RPMI8226 (cell line): ENCODE measurements around the gene CCSER1.
"Not testable (repeated sequence)": the region's sequence is repeated elsewhere in the genome, so short reads cannot be mapped to it uniquely, and the experiment has no call there.

ENCODE experiments used
- DNase-seq: peaks from one replicate; pipeline ENCODE4 v3.0.0-alpha.2; 2015

The CCSER1 gene

DNA sequence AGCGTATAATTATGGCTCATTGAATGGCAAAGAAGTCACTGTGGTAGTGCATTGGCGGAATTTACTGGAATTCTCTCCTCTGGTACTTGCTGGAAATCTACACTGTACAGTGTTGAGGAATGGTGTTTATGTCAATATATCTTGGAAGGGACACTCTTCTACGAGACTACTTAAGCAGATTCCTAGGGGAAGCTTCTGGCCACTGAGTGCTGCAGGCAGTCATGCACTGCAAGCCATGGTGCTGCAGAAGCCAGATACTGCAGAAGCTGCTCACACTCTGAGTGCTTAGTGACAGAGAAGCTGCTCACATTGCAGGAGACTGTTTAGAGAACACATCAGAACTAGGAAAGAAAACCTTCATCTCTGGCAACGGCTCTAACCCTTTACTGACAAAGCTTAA lies 725.0 kb downstream of the CCSER1 start:
- no peak for DNase-seq

- no peak for DNase-seq
Observed at GRCh38 chr4:90855111-90855510, 727.9 kb downstream of the CCSER1 start.

GRCh38 chr4:90857081-90857820 lies 730.1 kb downstream of the CCSER1 start:
- no peak for DNase-seq

DNA sequence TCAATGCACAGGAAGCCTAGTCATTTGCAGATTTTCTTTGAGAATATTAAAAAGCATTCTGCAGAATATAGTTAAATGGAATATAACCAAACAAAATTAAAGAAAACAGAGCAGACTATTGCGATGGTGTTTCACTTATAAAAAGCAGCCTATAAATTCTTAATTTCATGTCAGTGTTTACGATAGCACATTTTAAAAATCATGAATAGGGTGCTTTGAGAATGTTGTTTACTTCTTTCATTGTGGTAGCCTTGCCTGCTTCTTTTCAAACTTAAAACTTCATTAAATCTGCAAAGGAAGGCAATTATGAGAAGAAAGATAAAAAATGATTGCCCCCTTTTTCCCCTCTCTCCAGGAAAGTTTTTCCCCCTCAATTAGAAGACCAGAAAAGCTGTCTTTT lies 748.6 kb downstream of the CCSER1 start:
- DNase-seq = no peak

DNA sequence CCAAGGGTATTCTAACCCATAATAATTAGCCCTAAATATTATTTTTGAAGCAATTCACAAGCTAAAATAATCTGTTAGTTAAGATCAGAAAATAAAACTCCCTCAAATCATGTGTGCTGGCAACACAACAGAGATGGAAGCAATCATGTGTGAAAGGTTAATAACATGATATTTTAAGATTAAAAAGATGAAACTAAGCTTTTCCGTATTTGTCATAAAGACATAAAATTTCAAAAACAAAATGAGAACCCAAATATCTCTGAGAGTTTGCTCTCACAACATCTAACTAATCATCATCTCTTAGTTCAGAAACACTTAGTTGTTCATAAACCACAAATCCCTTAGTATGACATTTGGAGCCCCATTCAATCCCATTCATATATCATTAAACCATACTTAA lies 749.1 kb downstream of the CCSER1 start:
- no peak for DNase-seq

DNA sequence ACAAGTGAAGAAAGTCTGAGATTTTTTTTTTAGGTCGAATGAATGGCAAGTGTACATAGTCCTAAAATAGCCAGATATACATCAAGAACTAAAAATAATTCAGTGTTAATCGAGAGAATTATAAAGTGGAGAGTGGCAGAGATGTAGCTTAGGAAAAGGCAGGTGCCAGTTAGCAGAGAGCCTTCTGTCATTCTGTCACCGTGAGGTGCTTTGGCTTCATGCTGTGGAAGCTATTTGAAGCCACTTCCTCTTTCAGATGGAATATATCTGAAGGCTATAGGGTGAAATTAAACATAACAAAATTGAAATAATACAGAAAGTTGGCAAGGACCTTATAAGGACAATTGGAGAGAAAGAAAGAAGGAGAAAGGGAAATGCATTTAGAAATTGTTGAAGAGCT lies 756.3 kb downstream of the CCSER1 start:
- DNase-seq = no peak

- no peak for DNase-seq
Observed at GRCh38 chr4:90888571-90888970, 761.4 kb downstream of the CCSER1 start.

GRCh38 chr4:90889171-90889570 lies 762.0 kb downstream of the CCSER1 start:
- no peak for DNase-seq

DNA sequence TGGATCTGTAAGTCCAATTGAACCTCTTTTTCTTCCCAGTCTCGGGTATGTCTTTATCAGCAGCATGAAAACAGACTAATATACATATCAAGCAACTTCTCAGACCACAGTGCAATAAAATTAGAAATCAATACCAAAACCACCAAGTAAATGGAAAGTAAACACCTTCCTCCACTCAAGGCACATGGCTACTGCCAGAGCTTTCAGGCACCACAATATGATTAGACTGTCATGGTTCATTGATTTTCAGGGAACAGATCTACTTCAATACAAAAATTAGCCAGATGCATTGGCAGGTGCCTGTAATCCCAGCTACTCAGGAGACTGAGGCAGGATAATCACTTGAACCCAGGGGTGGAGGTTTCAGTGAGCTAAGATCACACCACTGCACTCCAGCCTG lies 776.2 kb downstream of the CCSER1 start:
- not testable (repeated sequence) for DNase-seq

- no peak for DNase-seq
Observed at GRCh38 chr4:90904021-90904420, 776.8 kb downstream of the CCSER1 start.

GRCh38 chr4:90906239-90906638 lies 779.0 kb downstream of the CCSER1 start:
- DNase-seq = no peak

- DNase-seq = not testable (repeated sequence)
Observed at GRCh38 chr4:90911724-90912434, 784.7 kb downstream of the CCSER1 start.

DNA sequence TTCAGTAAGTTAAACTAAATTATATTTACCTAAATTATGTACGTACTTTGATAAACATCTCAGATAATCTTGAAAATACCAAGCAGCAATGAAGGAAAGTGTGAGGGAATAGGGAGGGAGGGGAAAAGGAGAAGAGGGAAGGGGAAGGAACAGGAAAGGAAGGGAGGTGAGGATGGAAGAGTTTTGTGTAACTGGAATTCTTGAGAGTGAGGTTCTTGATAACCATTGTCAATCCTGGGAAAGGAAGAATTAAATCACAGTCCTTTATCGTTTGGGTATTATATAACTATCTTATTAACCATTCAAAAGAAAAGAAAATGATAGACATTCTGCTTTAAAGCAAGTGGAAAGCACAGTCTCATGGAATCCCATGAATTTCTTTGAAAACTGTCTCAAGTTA lies 795.0 kb downstream of the CCSER1 start:
- DNase-seq = no peak

DNA sequence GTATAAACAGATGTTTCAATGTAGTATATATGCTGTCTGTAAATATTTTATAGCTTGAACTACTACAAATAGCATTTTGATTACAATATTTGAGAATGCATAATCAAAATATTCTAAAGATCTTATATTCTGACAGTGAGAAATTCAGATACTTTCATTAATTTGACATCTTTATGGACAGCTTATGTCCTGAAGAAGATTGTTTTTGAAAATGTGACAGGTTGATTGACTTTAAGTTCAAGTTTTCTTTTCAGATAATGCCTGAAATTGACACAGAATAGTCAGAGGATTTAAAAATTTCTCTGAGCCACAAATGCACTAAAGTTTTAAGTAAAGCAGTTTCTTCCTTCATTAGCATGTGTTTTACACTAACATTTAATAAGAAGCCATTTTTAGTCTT lies 799.8 kb downstream of the CCSER1 start:
- no peak for DNase-seq

GRCh38 chr4:90943311-90943710 lies 816.1 kb downstream of the CCSER1 start:
- DNase-seq = no peak

- no peak for DNase-seq
Observed at GRCh38 chr4:90946945-90947344, 819.8 kb downstream of the CCSER1 start.

GRCh38 chr4:90950385-90950841 lies 823.2 kb downstream of the CCSER1 start:
- no peak for DNase-seq

DNA sequence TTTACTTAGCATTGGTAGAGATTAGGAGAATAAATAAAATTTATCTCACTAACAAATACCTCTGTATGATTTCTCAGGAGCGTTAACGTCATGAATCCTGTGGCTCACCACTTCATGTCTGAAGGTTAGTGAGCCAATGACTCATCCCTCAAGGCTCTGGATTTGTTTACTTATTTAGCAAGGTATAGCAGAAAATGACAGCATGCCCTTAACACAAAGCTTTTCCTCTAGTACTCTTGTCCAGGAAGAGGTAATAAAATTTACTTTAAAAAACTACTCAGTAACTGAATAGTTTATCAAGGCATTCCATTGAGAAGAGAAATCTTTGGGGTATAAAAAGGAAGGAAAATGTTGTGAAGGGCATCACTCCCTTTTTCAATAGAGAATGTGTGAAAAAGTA lies 823.8 kb downstream of the CCSER1 start:
- no peak for DNase-seq

GRCh38 chr4:90958256-90958895 lies 831.2 kb downstream of the CCSER1 start:
- DNase-seq = no peak

GRCh38 chr4:90960433-90960832 lies 833.2 kb downstream of the CCSER1 start:
- no peak for DNase-seq

GRCh38 chr4:90960840-90961239 lies 833.6 kb downstream of the CCSER1 start:
- DNase-seq = no peak

DNA sequence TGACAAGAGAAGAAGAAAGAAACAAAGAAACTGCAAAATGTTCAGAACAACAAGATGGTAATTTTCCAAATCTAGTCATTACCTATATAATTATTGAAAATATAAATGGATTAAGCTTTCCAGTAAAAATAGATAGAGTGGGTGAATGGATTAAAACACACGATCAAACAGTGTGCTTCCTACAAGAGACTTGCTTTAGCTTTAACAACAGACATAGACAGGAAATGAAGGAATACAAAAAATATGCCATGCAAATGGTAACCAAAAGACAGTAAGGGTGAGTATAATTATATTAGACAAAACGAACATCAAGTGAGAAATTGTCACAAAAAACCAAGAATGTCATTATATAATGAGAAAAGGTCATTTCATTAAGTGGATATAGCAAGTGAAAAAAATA lies 842.8 kb downstream of the CCSER1 start:
- no peak for DNase-seq

GRCh38 chr4:90977726-90978125 lies 850.5 kb downstream of the CCSER1 start:
- no peak for DNase-seq

DNA sequence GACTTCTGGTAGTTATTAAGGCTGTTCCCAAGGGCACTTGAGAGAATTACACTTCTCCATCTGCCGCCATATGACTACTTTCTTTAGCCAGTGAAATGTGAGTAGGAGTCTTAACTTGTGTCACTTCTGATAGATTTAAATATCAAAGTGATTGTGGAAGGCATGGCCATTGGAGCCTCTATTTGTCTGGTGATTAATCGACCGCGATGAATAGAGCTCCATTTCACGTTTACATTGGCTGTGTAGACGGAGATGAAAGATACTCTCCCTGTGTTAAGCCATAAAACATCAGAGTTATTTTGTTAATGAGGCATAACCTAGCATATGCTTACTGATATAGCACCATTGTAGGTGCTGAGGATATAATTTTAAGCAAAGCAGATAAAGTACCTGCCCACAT lies 852.4 kb downstream of the CCSER1 start:
- DNase-seq = no peak
